Mesenchymal stem cell (in vitro differentiated cells and primary cell): ENCODE results near the gene ZFYVE26. TPM values are rescaled to one million over a fixed set of nuclear protein-coding genes. Genes with fewer than 3 reads are reported as not detected.

Experiments used
- small RNA-seq: library from polyadenylated mRNA; stranded (forward); fragments of <200 nt; extraction: miRNeasy Mini kit (QIAGEN cat#:217004); gene quantifications from one replicate; pipeline ENCODE3, GENCODE V24; 2013; ENCODE audit warnings: low read depth

Gene ZFYVE26

Small RNA genes lying within 50 kb of the gene (small RNA-seq; reads per million reads assigned to genes)
- not detected for gene AL049779.3
- gene RN7SL369P: not detected
